ENCODE results near the gene SGMS1.
"Not testable (repeated sequence)": the region's sequence is repeated elsewhere in the genome, so short reads cannot be mapped to it uniquely, and the experiment has no call there.

SGMS1 gene

DNA sequence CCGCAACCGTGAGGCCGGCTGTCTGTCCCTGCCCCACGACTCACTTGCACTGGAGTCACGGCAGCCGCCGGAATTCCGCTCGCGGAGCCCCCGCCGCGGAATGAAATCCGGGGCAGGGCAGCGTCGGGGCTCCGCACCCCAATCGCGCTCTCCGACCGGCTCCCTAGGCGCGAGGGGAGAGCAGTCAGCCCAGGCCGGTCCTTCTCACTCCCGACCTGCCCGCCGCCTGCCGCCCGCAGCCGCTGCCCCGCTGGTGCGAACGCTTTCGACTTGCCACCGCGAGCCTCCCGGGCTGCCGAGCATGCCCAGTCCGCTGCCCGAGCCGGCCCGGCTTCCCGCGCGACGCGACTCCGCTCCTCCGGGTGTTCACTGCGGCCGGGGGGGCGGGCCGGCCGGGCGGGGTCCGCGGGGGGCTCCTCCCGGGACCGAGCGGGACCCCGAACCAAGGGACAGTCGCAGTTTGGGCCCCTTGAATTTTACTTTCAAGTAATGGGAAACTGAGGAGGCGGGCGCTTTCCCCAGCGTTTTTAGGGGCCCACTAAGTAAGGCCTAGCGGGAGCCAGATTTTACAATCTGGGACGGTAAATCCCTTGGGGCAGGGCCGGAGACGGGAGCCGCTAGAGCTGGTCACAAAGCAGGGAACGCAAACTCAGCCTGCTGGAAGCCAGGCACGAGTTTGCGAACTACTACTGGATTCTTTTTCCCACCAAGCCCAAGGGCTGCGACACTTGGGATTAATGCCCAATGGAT is at the start of gene SGMS1:
TSS of gene SGMS1 (minus strand) at position 294 of the 750 bp plus-strand sequence. CDS start 279,842 bp downstream, outside the sequence.
- no peak for DNase-seq

DNA sequence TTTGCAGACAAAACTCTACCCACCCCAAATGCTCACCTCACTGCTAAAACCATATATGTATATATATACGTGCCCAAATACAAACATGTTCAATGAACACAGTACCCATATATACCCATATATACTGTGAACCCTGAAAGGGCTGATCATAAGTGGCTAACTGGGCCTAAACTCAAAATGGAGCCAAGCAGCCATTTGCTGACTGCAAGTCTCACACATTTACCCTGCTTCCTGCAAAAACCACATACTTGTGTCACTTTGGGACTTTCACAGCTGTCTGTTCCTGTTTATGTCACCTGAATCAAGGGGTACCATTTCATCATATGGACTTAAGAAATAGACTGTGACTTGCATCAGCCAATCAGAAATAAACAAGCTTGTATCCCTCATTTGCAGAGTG is 48.4 kb upstream of the SGMS1 start:
- DNase-seq, result not testable (repeated sequence)

DNA sequence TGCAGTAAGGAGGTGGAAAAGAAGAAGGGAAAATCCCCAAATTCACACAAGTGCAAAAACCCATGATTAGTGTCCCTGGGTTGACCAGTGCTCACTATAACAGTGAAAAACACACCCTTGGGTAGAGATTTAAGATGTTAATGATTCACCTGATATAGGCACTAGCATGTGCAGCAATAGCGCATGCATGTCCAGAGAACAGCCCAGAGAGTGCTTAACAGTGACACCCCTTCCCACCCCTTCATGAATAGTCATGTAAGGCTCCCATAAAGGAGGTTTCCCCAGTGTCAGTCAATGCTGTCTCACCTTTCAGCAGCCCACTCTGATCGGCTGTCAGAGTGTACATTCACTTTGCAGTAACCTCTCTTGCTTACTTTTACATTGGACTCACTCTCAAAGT is 47.9 kb upstream of the SGMS1 start:
- DNase-seq, result not testable (repeated sequence)

DNA sequence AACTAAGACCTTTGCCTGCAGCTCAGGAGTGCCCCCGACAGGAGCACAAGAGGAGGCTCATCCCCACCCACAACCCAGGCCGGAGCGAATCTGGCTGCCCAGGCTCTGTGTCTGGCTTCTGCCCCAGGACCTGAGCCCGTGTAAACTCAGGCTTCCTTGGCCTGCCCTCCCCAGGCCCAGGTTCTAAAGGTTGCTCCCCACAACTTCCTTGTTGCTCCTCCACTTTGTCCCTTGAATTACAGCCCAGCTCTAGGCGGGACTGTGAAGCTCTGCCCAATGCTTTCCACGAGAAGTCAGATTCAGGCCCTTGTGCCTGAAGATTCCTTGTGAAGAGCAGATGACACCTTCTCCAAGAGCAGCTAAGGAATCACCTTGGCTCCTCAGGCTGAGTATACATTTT is 46.2 kb upstream of the SGMS1 start:
- DNase-seq, result not testable (repeated sequence)

DNA sequence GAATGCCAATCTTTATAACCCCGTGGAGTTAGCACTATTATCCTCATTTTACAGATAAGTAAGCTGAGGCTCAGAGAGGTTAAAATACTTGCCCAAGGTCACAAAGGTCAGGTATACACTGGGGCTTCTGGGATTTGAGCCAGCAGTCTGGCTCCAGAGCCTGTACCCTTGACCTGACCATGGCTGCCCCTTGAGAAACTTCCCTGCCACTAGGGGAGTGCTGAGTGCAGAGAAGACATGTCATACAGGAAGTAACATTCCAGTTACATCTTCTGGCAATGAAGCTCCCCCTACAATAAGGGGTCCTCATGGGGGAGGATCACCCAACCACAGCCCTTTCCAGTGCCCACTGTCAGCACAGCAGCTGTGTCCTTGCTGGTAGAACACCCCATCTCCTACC is 43.6 kb upstream of the SGMS1 start:
- not testable (repeated sequence) for DNase-seq

GRCh38 chr10:50662420-50662819 is 38.7 kb upstream of the SGMS1 start:
- DNase-seq, result not testable (repeated sequence)

DNA sequence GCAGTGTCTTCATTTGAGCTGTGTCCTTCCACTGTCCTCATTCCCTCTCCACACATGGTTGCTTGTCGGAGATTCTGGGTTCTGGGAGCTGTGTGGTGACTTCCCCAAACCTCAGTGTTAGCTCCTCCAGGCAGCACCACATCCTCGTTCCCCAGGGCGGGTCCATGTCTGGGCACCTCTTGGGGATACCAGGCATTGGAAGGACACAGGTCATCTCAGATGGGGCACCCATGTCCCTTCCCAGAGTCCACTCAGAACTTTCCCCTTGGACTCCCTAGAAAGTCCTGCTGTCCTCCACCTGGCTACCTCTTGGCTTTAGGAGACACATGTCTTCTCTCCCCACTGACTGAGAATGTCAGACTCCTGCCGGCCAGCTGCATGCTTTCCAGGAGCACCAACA is 37.8 kb upstream of the SGMS1 start:
- DNase-seq, result not testable (repeated sequence)

- DNase-seq, result not testable (repeated sequence)
Measured at GRCh38 chr10:50659865-50660730, 36.3 kb upstream of the SGMS1 start.

- DNase-seq, result not testable (repeated sequence)
Measured at GRCh38 chr10:50659016-50659864, 35.5 kb upstream of the SGMS1 start.

DNA sequence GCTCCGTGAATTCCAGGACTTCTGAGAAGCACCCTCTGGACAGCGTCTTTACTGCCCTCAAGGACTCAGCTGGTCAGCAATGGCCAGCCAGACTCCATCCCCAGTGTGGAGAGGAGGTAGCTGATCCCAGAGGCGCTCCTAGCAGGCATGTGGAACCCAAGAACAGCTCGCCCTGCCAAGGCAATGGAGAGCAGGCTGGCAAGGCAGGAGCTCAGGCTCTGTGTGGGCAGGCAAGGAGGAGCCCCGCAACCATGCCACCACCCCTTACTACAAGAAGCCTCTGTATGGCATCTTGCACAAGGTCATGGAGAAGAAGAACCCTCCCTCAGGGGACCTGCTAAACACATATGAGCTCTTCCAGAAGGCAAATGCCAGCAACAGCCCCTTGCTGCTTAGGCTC is 34.4 kb upstream of the SGMS1 start:
- DNase-seq, result no peak

GRCh38 chr10:50653758-50654157 is 30.0 kb upstream of the SGMS1 start:
- DNase-seq, result no peak

- DNase-seq, result no peak
Measured at GRCh38 chr10:50653142-50653541, 29.4 kb upstream of the SGMS1 start.

- DNase-seq, result no peak
Measured at GRCh38 chr10:50651808-50652207, 28.1 kb upstream of the SGMS1 start.

DNA sequence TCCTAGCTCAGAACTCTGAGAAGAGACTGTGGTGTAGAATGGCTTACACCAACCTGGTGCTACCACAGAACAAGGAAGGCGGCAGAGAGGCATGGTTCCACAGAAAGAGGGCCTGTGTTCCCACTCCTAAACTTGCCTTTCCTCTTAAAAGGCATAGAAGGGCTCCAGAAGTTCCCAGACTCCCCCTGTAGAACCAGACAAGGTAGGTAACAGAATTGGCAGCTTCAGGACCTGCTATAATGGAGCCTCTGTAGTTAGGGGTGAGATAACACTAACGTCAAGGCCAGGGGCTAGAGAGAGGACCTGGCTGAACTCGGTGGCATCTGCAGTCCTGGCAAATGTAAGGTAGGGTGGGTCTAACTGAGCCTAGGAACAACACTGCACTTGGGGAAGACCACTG is 26.7 kb upstream of the SGMS1 start:
- no peak for DNase-seq

GRCh38 chr10:50648935-50649227 is 25.1 kb upstream of the SGMS1 start:
- DNase-seq, result no peak

GRCh38 chr10:50648089-50648934 is 24.6 kb upstream of the SGMS1 start:
- DNase-seq, result no peak

DNA sequence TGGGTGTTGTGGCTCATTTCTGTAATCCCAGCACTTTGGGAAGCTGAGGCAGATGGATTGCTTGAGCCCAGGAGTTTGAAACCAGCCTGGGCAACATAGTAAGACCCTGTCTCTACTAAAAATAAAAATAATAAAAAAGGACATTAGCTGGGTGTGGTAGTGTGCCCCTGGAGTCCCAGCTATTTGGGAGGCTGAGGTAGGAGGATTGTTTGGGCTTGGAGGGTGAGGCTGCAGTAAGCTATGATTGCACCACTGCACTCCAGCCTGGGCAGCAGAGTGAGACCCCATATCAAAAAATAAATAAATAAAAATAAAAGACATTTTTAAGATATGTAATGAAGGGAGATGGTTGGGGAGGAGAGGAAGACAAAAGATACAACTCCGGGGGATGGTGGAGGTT is 23.6 kb upstream of the SGMS1 start:
- DNase-seq, result not testable (repeated sequence)

GRCh38 chr10:50645236-50645635 is 21.5 kb upstream of the SGMS1 start:
- no peak for DNase-seq

GRCh38 chr10:50641626-50642025 is 17.9 kb upstream of the SGMS1 start:
- no peak for DNase-seq

- no peak for DNase-seq
Measured at GRCh38 chr10:50640238-50640637, 16.5 kb upstream of the SGMS1 start.

DNA sequence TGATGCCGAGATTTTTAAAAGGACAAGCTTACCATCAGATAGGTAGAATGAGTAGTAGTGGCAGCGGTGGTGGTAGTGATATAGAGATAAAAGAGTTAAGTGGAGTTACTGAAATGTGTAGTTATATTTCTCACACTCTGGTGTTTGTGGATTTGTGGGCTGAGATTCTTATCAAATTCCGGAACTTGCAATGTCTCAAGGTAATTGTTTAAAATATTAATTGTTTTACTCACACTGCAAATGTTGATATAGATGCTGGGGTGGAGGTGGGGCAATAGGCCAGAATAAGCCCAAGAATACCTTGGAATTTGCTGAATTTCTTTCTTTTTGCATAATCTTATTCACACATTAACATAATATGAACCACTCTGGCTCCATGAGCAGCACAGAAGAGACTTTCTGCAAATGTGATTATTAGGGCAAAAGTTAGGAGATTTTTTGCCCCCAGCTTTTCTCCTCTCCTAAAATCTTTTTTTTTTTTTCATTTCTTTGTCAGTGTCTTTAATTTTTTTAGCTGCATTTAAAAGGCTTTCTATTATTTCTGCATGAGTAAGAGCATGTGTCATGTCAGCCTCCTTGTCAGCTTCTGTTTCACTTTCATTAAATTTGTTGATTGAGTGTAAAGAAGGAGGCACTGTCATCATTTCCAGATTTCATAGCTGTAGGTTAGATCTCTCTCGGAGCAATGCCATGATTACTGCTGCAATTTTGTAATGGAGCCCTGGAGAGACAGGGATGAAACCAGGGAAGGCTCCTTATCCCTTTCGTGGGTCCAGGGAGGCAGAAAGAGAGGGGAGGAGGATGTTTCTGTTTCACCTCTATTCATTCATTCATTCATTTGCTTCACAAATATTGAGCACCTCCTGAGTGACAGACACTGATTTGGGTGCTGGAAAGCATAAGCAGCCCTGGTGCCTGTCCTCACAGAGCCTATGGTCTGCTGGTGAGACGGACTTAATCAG is 13.1 kb upstream of the SGMS1 start:
- no peak for DNase-seq
